NOMO-1 (cell line): ENCODE data around the gene C17orf50.
A peak's percentile ranks its signal among the peaks of the same experiment; 100 is the strongest.

Experiments used
- DNase-seq, 2 experiments: peaks; one replicate each; lab custom pipeline; 2025; ENCODE audit not compliant: unreplicated experiment in 2 of 2; lab: John Stamatoyannopoulos, UW

Gene C17orf50

GRCh38 chr17:35733366-35733765 lies 27.3 kb upstream of the C17orf50 start:
- no peak for DNase-seq

- no peak for DNase-seq
These were observed 26.3 kb upstream of the C17orf50 start for GRCh38 chr17:35734396-35734795.

DNA sequence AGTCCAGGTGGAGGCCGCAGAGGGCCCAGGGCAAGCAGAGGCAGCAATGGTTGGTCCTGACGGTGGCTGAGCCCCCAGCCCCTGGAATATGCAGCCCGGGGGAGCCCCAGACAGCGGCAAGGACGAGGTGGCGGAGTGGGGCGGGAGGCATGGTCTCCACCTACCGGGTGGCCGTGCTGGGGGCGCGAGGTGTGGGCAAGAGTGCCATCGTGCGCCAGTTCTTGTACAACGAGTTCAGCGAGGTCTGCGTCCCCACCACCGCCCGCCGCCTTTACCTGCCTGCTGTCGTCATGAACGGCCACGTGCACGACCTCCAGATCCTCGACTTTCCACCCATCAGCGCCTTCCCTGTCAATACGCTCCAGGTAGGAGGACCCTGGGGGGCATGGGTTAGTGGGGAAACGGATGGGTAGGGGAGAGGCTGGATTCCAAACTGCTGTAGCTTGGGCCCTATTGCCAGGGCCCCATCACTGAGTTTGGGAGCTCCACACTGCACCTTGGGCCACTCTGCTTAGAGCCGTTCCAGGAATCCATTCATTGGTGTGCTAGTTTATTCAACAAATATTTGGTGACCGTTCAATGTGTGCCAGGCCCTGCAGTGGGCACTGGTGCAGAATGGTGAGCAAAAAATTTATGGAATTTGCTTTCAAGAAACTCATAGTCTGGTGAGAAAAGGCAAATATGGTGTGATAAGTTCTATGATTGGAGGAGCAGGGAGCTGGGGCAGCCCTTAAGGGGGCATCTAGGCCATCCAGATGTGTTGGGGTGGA lies 25.5 kb upstream of the C17orf50 start:
- no peak for DNase-seq

DNA sequence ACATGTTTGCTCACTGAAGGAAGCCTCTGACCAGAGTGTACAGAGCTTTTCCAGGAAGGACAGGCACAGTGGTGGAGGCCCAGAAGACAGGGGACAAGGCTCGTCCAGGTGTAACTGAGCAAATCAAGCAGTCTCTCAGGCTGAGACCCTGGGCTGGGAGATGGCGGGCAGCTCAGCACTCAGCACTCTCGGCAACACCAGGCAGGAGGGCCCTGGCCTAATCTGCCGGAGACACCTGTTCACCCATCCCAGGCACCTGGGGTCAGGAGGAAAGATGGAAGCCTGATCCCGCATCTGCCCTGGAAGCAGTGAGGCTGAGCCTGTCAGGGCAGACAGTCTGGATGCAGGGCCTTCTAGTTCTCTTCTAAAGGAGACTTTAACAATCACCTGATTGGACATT lies 24.5 kb upstream of the C17orf50 start:
- no peak for DNase-seq

DNA sequence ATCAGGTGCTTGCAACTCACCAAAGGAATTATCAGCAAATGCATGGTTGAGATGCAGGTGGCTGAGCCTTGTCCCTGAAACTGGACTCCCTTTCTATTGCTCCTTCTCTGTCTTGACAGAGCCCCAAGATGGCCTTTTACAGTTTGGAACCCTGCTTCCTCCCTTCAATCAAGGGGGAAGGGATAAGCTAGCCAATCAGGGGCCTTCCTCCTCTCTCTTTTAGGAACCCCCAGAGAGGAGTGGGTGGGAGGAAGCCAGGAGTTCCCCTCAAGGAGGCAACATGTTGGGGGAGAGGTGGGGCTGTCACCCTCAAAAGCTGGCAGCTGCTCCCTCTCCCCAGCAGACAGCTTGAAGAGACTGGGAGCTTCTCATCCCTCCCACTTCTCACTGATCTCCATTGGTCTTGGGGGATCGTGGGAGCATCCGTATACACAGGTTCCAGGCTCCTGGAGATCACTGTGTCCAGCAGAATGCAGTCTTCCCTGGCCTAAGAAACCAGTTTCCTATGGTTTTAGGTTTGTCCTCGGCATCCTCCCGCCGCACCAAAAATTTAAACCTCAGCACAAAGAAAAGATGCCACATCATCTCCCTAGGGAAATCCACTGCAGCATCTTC lies 22.1 kb upstream of the C17orf50 start:
- no peak for DNase-seq

- DNase-seq, result no peak
These were observed 20.5 kb upstream of the C17orf50 start for GRCh38 chr17:35740216-35740615.

- no peak for DNase-seq
These were observed 19.4 kb upstream of the C17orf50 start for GRCh38 chr17:35740997-35741931.

DNA sequence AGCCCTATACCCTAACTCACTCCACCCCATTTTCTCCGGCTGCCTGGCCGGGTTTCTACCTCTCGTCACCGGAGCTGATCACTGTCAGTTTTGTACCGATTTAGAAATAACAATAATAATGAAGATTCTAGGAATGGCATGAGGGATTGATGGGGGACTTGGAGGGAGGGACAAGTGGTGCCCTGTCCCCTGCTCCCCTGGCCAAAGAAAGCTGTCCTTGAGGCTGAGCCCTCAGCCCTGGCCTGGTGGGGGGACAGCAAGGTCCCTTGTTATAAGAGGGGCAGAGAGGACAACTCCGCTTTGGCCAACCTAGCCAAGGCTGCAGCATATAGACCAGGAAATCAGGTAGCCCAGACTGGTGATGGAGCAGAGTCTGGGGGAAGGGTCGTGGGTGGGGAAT lies 18.2 kb upstream of the C17orf50 start:
- no peak for DNase-seq

DNA sequence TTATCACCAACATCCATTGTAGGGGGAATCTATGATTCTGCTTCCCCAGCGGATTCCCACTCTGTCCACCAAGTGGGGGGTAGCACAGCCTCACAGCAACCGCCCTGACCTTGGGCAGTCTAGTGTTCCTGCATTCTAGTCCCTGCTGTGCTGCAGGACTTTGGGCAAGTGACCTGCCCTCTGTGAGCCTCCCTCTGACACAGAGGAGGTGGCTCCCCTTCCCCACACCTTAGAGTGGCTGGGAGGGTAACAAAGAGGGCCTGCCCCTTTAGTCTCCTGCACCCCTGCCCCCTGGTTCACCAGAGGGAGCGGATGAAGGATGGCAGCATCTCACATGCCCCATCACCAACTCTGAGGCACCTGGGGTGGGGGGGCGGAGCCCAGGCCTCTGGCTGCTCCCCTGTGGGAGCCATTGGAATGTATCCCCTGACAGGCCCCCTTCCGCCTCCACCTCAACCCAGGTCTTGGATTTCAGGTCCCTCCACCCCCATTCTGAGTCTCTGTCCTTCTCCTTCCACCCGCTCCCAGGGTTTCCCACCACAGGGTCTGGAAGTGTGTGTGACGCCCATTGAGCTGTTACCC lies 17.7 kb upstream of the C17orf50 start:
- no peak for DNase-seq

DNA sequence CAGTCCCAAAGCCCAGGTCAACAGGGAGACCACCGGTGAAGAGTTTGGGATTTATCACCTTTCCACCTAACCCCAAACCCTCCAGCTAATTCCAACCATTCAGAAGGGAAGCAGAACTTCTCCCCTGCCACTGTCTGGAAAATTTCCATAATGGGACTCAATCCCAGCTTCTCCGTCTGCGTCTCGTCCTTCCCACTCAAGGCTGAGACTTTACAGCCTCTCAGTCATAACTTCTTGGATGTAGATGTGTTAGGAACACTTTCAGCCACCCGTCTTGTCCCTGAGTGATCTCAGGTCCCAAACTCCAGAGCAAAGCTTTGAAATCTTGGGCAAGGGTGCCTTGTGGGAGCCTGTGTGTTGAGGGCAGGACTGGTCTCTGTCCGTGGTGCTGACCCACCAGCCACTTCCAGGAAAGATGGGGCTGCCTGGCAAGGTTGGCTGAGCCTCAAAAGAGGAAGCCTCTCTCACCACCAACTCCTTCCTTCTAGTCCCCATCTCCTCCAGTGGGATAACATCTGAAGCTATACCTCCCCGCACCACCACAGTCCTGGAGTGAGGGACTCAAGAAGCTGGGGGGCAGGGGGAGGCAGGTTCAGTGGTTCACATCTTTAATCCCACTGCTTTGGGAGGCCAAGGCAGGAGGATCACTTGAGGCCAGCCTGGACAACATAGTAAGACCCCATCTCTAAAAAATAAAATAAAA lies 16.9 kb upstream of the C17orf50 start:
- DNase-seq, result peak; percentile 26 to 50

GRCh38 chr17:35744830-35745229 lies 15.9 kb upstream of the C17orf50 start:
- no peak for DNase-seq

DNA sequence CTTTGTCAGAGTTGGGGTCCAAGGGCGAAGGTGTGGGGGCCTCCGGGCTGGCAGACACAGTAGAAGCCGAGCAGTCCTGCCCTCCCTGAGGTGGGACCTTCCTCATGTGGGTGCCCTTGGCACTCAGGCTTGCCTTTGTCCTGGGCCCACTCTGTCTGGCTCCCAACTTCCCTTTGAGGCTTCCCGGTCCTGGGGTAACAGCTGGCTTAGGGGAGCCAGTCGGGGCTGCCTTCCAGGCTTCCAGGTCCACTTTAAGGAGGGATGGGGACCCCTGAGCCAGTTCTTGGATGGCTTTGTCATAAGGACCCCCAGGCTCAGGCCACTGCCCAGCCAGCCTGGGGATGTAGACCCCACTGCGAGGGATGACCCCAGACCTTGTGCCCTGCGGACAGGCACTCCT lies 15.4 kb upstream of the C17orf50 start:
- DNase-seq, result no peak

- DNase-seq, result no peak
These were observed 14.9 kb upstream of the C17orf50 start for GRCh38 chr17:35745749-35746320.

- DNase-seq, result peak; percentile 57 to 63
These were observed 13.1 kb upstream of the C17orf50 start for GRCh38 chr17:35747540-35748017.

DNA sequence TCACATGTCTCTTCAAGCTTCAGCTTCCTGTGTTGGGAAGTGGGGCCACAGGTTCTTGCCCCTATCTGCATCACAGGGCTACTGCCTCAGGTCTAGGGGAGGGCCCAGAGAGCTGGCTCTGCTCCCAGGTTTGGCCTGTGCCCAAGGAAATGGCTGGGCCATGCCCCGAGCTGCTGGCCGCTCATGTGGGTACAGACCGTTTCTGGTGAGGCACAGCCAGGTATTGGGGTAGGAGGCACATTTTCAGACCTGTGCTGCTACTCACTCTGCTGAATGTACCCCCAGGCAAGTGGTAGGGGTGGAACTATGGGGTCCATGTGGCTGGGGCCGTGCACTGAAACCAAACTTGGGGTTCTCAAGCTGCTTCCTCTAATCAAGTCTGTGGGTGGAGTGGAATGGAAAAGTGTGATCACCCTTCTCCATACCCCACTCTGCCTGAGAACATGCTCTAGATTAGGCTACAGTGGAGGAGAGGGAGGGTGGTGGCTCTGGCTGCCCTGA lies 12.3 kb upstream of the C17orf50 start:
- no peak for DNase-seq

- DNase-seq, result no peak
These were observed 11.7 kb upstream of the C17orf50 start for GRCh38 chr17:35748979-35749378.

DNA sequence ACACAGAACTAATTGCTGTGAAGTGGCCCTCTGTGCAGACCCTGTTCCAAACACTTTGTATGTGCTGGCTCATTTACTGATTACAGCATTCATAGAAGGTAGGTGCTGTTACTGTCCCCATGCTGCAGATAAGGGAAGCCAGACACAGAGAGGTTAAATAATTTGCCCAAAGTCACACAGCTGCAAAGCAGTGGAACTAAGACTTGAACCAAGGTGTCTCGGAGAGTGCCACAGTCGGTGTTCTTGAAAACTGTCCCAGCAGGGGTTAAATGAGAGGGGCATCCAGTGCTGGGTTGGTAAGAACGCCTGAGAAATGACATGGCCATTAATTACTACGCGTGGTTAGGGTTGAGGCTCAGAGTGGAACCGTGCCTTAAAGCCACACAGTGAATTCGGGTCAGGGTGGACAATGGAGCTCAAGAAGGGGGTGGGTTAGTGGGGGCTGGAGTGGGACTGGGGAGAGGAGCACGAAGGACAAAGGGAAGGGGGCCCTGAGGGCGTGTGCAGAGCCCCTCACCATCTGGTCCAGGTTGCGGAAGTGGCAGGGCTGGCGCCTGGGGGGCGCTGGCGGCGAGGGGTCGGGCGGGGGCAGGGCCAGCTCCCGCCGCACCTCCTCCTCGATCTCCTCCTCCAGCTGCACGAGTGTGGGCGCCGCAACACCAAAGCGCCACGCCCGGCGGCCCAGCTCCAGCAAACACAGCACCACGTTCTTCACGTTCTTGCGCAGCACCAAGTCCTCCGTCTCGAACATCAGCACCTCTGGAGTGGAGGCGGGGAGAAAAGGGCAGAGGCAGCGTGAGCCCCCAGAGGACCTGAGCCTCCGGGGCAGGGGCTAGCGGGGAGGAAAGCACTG lies 10.9 kb upstream of the C17orf50 start:
- no peak for DNase-seq

GRCh38 chr17:35750526-35751395 lies 9.9 kb upstream of the C17orf50 start:
- DNase-seq, result no peak
